ENCODE measurements around the gene ZNF787.
"Not testable (repeated sequence)": the region's sequence is repeated elsewhere in the genome, so short reads cannot be mapped to it uniquely, and the experiment has no call there.

ZNF787 gene

DNA sequence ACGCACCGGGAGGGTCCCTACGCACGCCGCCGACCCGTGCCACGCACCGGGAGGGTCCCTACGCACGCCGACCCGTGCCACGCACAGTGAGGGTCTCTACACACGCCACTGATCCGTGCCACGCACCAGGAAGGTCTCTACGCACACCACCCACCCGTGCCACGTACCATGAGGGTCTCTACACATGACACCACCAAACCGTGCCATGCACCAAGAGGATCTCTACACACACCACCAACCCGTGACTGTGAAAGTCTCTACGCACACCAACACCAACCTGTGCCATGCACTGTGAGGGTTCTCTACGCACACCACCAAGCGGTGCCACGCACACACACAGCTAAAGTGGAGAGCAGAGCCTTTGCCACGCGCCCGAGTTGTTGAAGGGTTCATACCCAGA is 16.7 kb downstream of the ZNF787 start:
- no peak for DNase-seq

DNA sequence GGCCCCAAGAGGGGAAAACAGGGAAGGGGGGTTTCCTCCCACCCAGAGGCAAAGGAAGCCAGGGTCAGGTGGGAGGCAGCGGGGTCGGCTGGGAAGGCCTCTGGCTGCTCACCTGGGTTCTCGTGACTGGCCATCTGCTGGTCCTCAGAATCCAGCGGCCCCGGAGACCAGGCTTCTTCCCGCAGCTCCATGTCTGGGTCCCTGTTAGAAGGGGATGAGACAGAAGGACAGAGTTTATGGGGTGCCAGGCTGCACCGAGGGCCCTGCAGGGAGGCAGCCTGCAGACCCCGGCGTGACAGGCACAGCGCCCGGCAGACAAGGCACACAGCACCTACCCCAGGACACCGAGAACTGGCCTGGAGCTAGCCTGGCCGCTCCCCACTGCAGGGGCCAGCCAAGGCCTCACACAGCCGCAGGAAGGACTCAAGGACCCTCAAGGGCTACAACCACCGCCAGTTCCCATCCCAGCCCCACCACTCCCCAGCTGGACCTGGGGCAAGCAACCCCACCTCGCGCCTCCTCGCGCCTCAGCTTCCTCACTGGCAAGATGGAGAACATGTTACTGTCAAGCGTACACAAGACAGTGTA is 18.0 kb downstream of the ZNF787 start:
- DNase-seq = no peak

DNA sequence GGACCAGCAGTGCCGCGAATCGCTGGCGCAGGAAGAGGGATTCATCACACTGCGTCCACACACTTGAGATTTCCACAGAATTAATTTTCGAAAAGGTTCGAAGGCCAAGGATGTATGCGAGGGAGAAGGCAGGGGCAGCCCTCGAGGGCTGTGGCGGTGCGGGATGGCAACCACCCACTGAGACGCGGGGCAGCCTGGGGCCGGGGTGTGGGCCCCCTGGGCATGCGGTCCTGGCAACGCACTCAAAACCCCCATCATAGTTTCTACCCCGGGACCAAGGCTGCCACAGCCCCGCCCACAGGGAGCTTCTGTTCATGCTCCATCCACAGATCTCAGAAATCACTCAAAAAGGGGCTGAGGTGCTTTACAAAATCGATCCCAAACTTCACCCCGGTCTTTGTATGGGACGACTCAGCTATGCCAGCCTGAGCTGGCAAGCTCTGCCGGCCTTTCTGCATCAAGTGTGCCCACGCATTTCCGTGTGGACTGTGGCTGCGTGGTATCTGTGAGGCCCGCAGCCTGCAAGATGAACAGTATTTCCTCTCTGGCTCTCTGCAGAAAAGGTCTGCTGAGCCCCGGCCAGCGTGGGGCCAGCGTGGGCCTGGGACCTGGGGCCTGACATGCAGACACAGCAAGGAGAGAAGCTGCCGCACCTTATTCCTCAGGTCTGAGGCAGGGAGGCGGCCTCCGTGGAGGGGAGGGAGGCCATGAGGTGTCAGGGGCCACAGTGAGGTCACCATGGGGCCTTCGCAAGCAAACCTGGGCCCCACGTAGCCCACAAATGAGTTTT is 19.2 kb downstream of the ZNF787 start:
- DNase-seq = no peak

DNA sequence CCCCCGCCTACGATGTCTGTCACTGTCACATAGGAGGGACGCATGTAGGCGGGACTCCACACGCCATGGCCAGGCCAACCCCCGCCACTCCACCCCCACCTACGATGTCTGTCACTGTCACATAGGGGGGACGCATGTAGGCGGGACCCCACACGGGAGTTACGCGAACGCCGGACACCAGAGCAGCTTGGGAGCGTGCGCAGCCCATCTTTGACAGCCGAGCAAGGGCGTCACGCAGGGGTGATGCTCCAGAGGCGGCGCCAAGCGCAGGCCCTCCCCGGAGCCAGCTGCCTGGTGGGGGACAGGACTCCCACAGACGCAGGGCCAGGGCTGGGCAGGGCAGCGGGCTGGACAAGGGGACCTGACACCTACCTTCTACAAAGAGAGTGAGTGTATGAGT is 20.0 kb downstream of the ZNF787 start:
- DNase-seq = no peak

DNA sequence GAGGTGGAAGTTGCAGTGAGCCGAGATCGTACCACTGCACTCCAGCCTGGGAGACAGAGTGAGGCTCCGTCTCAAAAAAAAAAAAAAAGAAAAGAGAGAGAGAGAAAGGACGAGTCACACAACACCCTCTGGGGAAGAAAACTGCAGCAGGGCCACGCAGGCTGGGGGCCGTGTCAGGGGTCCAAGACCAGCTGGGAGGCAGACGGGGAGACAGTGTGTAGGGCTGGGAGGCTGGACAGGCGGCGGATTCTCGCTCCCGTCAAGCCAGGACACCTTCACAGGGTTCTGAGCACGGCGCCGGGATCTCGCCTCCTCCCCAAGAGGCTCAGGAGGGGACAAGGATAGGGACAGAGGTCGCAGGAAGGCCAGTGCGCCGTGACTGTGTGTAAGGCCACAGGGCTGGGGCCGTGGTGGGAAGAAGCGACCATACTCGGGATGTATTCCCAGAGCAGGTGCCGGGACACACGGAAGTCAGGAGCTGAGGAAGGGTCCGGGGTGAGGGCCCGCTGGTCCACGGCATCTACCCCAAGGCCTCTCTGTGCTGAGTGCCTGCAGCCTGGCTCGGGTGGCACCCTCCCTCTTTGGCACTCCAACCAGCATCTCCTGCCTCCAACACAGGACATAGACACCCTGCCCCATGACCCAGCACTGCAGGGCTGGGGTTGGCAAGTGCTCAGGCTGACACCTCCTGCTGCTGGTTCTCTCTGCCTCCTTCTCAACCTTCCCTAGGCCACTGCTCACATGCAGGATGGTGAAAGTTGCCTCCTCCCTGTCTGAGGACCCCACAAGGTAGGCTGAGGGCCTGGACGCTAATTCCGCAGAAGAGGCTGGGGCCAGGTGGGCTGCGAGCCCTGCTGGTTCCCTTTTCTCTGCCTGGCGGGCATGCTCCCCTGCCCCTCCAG is 21.2 kb downstream of the ZNF787 start:
- DNase-seq = no peak

DNA sequence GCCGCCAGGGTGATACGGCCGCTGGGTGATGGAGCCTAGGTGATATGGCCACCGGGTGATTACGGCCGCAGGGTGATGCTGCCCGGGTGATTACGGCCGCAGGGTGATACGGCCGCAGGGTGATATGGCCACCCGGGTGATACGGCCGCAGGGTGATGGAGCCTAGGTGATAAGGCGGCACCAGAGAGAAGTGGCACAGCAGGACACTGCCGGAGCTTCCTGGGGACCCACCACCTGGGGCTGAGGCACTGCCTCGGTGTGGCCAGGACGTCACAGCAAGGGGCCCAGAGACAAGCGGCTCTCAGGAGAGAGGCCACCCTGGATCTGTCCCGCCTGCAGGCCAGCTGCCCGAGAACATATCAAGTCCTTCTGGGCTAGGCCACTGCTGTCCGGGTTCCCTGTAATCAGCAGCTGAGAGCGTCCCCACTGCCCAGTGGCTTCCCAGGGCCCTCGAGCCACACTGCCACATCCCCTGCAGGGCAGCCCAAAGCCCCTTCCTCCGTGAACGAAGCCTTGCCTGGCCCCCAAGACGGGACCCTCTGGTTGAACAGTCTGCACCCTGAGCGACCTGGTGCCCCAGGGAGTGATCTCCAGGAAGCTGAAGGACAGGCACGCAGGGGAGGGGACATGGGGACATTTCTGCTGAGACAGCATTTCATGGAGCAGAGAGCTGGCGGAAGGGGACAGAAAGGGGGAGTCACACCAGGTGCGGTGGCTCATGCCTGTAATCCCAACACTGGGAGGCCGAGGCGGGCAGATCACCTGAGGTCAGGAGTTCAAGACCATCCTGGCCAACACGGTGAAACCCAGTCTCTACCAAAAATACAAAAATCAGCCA is 22.1 kb downstream of the ZNF787 start:
- DNase-seq = no peak

DNA sequence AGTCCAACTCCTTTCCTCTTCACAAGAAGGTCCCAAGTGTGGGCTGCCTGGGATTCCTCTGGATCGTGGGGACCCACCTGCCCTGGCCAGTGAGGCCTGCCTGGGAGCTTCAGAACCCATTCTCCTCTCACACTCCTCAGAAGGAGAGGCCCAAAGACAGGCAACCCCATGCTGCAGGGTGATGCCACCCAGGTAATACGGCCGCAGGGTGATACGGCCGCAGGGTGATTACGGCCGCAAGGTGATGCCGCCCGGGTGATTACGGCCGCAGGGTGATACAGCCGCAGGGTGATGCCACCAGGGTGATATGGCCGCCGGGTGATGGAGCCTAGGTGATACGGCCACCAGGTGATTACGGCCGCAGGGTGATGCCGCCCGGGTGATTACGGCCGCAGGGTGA is 22.9 kb downstream of the ZNF787 start:
- DNase-seq = not testable (repeated sequence)

DNA sequence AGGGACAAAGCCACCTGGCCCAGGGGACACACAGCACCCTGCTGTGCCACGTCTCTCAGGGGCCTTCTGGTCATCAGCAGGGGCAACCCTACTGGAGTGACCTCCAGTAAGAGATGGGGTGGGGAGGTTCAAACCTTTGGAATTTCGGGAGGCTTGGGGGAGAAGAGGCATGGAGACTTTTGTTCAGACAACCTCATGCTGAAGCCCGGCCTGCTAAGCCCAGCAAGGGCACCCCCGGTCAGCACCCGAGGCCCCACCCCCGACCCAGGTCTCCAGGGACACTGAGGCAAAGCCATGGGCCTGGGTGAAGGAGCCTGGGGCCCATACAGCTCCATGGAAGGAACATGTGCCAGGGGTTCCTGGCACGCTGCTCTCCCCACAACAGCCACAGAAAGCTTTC is 23.3 kb downstream of the ZNF787 start:
- DNase-seq = no peak

DNA sequence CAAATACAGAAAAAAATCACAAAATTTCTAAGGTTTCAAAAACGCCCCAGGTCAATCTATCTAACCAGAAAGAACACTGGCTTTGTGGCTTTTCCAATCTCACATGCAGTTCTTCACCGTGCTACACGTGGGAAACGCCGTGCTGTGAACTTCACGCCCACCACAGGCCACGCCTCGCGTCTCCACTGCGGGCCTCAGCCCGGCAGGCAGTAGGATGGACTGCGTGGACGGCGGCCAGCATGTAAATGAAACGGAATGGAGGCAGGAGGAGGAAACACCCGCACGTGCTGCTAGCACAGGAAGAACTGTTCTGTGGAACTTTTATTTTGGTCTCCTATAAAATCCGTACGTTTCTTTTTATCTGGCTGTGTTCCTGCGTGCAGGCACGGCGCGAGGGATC is 23.8 kb downstream of the ZNF787 start:
- DNase-seq = no peak

DNA sequence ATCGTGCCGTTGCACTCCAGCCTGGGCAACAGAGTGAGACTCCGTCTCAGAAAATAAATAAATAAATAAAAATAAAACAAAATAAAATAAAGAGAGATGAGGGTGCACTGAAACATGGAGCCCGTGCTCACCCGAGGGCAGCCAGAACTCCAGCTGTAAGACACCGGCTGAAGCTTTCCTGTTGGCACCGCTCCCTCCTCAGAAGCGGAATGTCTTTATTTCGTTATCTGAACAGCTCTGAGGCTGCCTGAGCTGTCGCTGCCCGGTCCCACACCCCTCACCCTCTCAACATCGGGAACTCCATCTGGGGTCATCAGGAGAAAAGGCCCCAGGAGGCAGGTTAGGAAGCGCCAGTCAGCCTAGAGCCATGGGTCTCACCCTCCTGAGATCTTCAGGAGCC is 24.4 kb downstream of the ZNF787 start:
- DNase-seq = no peak

DNA sequence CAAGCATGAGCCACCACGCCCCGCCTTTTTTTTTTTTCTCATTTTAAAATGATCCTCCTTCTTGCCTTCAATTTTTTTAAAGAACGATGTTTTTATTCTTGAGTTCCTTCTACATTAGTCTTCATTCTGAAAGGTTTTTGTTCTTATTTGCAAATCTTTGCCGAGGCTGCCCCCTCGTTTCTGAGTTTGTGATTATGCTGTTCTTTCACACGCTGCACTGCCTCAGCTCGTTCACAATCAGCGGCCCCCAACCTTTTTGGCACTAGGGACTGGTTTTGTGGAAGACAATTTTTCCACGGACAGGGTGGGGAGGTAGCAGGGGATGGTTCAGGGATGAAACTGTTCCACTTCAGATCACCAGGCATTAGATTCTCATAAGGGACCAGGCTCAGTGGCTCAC is 26.6 kb downstream of the ZNF787 start:
- no peak for DNase-seq

DNA sequence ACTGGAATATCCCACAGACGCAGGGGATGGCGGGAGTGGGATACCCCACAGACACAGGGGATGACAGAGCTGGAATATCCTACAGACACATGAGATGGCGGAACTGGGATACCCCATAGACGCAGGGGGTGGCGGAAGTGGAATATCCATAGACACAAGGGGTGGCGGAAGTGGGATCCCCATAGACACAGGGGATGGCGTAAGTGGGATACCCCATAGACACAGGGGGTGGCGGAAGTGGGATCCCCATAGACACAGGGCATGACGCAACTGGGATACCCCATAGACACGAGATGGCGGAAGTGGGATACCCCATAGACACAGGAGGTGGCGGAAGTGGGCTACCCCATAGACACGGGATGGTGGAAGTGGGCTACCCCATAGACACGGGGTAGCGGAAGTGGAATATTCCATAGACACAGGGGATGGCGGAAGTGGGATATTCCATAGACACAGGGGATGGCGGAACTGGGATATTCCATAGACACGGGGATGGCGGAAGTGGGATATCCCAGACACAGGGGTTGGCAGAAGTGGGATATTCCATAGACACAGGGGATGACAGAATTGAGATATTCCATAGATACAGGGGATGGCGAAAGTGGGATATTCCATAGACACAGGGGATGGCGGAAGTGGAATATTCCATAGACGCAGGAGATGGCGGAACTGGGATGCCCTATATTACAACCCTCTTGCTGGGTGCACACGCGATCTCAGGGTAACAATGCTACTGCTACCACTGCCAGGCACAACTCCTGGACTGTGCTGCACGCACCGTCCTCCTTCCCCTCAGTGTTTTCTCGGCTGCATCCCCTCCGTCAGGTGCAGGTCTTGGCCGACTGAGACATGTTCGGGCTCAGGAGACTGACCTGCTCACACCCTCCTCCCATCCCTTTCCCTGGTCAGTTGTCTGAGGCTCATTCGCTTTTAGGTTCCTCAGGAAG is 28.1 kb downstream of the ZNF787 start:
- DNase-seq = no peak

DNA sequence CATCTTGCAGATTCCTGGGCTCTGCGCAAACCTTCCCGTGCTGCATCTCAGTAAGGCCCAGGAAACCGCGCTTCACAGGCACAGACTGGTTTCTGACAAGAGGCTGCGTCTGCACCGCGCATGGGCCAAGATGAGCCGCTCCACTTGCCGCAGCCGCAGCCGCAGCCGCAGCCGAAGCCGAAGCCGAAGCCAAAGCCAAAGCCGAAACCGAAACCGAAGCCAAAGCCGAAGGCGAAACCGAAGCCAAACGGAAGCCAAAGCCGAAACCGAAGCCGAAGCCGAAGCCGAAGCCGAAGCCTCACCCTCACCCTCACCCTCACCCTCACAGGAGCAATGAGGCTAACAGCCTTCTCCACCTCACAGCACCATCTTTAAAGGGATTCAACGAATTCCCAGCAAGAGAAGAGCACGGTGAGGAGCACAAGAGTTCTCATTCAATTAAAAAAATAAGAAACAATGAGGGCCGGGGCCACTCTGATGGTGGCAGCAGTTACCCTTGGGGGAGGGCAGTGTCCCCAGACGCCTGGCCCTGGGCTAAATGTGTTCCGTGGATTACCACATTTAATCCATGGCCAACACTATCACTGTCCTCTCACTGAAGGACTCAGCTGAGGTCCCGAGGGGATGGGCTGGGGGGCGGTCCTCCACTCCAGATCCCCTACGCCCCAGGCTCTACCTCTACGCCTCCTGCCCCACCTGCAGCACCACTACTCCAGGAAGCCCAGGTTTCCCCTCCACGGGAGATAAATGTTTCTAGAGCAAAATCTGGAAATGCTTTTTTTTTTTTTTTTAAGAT is 29.1 kb downstream of the ZNF787 start:
- no peak for DNase-seq

DNA sequence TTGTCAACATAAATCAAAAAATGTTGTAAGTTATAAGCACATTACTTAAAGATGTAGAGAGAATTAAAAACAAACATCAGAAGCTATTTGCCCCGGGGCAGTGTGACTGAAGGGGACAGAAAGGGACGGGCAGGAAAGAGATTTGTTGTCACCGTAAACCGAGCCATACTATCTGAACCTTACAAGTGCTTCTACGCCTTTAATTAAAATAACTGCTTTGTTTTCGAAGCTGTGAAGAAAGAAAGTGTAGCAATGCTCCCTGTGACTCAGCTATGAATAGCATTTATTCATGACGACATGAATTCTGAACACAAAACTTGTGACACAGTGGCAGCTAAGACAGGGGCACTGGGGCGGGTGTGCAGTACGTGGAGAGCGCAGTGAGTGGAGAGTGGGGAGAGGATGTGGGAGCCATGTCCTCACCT is 30.0 kb downstream of the ZNF787 start:
- DNase-seq = no peak

DNA sequence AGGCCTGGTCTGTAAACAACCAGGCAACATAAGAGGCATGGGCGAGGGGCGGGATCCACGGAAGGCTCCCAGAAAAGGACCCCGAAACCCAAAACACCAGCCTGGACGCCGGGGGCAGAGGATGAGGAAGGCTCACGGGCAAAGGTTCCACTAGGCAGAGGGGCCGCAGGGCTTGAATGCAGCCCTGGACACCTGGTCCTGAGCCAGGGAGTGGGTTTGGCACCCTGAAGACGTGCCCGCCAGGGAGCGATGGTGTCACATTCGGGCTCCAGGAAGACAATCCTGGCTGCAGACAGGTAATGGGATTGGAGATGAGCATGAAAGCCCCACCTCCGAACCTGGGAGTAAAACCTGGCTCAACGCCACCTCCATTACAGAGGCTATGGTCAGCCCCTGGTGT is 31.8 kb downstream of the ZNF787 start:
- no peak for DNase-seq

DNA sequence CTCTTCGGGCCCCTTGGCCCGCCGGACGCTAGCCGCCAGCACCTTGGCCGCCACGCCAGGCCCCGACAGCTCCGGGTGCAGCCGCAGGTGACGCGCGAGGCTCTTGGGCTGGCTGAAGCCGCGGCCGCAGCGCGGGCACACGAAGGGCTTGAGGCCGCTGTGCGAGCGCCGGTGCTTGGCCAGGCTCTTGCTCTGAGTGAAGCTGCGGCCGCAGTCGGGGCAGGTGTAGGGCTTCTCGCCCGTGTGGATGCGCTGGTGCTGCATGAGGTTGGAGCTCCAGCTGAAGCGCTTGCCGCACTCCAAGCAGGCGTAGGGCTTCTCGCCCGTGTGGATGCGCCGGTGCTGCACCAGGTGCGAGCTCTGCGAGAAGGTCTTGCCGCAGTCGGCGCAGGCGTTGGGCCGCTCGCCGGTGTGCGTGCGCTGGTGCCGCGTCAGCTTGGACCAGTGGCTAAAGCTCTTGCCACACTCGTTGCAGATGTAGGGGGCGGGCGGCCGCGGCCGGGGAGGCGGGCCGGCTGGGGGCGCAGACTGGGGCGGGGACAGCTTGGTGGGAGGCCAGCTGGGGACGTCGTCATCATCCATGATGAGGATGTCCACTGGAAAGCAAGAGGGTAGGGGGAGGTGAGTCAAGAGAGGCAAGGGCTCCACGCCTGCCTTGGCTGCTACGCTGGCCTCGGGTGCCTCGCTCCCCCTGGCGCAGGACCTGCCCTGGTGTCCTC is 32.4 kb downstream of the ZNF787 start:
- no peak for DNase-seq

DNA sequence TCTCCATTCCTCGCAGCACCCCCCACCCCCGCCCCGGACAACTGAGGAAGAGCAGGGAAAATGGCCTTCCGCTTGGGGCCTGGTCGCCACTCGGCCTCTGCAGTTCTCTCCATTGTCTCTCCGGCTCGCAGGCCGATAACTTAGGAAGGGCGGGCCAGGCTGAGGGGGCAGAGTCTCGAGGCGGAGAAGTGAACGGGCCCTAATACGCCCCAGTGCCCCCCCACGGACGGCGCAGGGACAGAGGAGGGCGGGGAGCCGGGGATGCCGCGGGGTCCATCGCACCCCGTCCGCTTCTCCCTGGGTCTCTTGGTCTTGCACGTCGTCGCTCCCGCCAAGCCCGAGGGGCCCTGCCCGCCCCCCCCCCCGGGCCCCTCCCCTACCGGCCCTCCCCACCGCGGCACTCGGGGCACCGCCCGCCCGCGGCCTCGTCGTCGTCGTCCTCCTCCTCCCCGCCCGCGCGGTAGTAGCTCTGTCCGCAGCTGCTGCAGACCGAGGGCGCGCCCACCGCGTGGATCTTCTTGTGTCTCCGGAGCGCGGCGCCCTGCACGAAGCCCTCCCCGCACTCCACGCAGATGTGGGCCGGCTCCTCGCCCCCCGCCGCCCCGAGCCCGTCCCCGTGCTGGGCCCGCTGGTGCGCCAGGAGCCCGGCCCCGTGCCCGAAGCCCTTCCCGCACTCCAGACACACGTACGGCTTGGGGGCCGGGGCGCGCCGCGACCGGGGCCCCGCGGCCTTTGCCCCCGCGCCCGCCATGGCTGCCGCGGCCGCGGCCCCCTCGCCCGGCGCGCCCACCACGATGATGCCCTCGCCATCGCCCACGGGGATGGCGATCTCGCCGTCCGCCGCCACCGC is 33.2 kb downstream of the ZNF787 start:
- DNase-seq = no peak

DNA sequence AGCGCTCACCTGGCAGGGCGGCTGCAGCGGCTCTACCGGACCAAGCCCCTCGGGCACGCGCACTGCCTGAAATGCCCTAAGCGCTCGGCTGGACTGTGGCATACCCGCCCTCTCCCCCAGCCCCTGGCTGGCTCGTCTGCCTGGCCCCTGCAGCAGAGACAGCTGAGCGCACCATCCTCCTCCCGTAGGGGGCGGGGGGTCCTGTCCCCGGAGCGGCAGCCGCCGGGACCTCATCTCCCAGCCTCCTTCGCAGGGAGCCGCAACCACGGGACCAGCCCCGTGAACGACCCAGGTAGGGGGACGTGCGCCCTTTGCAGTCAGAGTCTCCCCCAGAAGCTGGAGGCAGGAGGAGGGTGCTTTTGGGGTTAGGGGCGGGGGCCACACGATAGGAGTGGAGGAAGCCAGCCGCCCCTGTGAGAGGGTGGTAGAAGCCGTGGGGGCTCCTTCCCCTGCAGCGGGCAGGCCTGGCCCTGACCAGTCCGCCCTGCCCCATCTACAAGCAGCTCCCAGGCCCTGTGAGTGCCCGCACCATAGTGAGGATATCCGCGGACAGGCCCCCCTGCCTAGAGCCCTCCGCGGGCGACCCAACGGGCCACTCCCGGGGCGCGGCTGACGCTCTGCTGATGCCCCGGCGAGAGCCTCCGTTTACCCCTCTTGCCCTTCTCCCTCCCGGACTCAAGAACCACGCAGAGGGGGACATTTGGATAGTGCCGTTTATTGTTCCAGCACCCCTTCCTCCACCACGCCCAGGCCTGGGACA is 34.2 kb downstream of the ZNF787 start:
- DNase-seq = no peak
